NCI-H2227 (cell line): Measurements from ENCODE around the gene MAG.

Source experiments
- DNase-seq: peaks from one replicate; lab custom pipeline; 2025; ENCODE audit not compliant: unreplicated experiment; lab: John Stamatoyannopoulos, UW

MAG gene

GRCh38 chr19:35341006-35341405 lies 49.0 kb downstream of the MAG start:
- DNase-seq = no peak

GRCh38 chr19:35341565-35342225 lies 49.7 kb downstream of the MAG start:
- no peak for DNase-seq

- peak; percentile 74 for DNase-seq
Measured at GRCh38 chr19:35342430-35342829, 50.5 kb downstream of the MAG start.

GRCh38 chr19:35344511-35345031 lies 52.6 kb downstream of the MAG start:
- DNase-seq = no peak

- no peak for DNase-seq
Measured at GRCh38 chr19:35345671-35346111, 53.7 kb downstream of the MAG start.

- DNase-seq = no peak
Measured at GRCh38 chr19:35346193-35347052, 54.5 kb downstream of the MAG start.

- DNase-seq = no peak
Measured at GRCh38 chr19:35347171-35347929, 55.4 kb downstream of the MAG start, which contains the start of gene FFAR1. TSS of gene FFAR1 (plus strand) at chr19:35347902. CDS start at chr19:35351552, 3,650 bp downstream.

GRCh38 chr19:35347930-35348298 lies 56.0 kb downstream of the MAG start:
- DNase-seq = no peak

- no peak for DNase-seq
Measured at GRCh38 chr19:35348911-35349611, 57.1 kb downstream of the MAG start.

GRCh38 chr19:35349614-35350521 lies 57.9 kb downstream of the MAG start:
- DNase-seq = no peak

GRCh38 chr19:35350591-35350990 lies 58.6 kb downstream of the MAG start:
- DNase-seq = no peak

GRCh38 chr19:35351411-35352176 lies 59.6 kb downstream of the MAG start:
- DNase-seq = no peak

GRCh38 chr19:35352177-35352447 lies 60.2 kb downstream of the MAG start:
- no peak for DNase-seq

- DNase-seq = peak; percentile 97
Measured at GRCh38 chr19:35352448-35353304, 60.7 kb downstream of the MAG start.

GRCh38 chr19:35353635-35354034 lies 61.7 kb downstream of the MAG start:
- DNase-seq = no peak

GRCh38 chr19:35354898-35355297 lies 62.9 kb downstream of the MAG start:
- DNase-seq = no peak

GRCh38 chr19:35355791-35356460 lies 64.0 kb downstream of the MAG start:
- DNase-seq = no peak
